ENCODE results near the gene CNNM1.

DNA sequence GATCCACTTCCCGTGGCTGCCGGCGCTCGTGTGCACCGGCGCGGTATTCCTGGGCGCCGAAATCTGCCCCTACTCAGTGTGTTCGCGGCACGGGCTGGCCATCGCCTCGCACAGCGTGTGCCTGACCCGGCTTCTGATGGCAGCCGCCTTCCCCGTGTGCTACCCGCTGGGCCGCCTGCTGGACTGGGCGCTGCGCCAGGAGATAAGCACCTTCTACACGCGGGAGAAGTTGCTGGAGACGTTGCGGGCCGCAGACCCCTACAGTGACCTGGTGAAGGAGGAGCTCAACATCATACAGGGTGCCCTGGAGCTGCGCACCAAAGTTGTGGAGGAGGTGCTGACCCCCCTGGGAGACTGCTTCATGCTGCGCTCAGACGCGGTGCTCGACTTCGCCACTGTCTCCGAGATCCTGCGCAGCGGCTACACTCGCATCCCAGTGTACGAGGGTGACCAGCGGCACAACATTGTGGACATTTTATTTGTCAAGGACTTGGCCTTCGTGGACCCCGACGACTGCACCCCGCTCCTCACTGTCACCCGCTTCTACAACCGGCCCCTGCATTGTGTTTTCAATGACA, 1.3 kb downstream of the CNNM1 start:
- TF ChIP-seq, protein P1, sequence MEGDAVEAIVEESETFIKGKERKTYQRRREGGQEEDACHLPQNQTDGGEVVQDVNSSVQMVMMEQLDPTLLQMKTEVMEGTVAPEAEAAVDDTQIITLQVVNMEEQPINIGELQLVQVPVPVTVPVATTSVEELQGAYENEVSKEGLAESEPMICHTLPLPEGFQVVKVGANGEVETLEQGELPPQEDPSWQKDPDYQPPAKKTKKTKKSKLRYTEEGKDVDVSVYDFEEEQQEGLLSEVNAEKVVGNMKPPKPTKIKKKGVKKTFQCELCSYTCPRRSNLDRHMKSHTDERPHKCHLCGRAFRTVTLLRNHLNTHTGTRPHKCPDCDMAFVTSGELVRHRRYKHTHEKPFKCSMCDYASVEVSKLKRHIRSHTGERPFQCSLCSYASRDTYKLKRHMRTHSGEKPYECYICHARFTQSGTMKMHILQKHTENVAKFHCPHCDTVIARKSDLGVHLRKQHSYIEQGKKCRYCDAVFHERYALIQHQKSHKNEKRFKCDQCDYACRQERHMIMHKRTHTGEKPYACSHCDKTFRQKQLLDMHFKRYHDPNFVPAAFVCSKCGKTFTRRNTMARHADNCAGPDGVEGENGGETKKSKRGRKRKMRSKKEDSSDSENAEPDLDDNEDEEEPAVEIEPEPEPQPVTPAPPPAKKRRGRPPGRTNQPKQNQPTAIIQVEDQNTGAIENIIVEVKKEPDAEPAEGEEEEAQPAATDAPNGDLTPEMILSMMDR (IDR thresholded peaks at IDR 0.05) = no peak
- TF ChIP-seq POLR2A (IDR thresholded peaks at IDR 0.05) = no peak
